ENCODE results near the gene ABHD12B.
A peak's percentile ranks its signal among the peaks of the same experiment; 100 is the strongest.
"Not testable (repeated sequence)": the region's sequence is repeated elsewhere in the genome, so short reads cannot be mapped to it uniquely, and the experiment has no call there.

ABHD12B gene

DNA sequence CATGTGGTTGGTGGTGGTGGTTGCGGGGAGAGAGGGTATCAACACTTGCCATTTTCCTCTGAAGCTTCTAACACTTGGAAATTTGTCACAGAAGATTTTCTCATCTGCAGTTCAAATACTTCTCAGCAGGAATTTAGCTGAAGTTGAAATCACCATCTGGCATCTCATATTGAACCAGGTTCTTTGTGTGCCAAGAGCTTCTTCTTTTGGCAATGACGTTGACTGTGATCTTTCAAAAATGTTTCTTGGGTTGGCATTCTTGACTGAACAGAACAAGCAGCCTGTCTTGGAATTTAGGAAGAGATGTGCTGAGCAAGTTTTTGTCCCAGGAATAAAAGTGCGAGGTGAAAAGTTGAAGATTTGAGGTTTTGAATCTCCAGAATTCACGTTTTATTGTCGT, 32.2 kb upstream of the ABHD12B start:
- no peak for DNase-seq

DNA sequence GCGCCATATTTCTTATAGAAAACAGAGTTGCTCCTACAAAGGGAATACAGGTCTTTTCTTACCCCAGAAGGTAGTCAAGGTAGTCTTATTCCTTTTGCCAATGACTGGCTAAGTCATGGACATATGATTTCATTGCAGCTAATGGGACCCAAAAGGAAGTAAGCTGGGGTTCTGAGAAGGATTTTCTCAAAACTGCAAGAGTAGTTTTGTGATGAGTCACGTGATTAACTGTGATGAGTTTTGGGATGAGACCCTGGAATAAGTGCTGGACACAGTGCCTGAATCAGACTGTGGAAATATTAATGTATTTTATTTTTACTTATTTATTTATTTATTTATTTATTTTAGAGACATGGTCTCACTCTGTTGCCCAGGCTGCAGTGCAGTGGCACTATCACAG, 27.5 kb upstream of the ABHD12B start:
- no peak for DNase-seq

DNA sequence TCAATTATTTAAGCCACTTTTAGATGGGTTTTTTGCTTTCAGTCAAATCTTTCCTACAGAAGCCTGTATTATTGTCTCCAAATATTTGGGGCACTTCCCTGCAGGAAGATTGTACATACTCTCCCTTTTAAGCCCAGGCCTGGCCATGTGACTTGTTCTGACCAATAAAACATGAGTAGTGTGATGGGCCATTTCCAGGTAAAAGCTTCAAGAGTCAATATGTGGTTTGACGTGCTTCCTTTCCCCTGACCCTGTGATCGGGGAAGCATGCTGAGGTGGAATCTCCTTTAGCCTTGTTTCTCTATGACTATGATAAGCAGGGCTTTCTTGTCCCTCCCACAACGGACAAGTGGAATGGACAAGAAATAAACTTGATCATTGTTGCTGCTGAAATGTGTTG, 26.7 kb upstream of the ABHD12B start:
- DNase-seq: no peak

DNA sequence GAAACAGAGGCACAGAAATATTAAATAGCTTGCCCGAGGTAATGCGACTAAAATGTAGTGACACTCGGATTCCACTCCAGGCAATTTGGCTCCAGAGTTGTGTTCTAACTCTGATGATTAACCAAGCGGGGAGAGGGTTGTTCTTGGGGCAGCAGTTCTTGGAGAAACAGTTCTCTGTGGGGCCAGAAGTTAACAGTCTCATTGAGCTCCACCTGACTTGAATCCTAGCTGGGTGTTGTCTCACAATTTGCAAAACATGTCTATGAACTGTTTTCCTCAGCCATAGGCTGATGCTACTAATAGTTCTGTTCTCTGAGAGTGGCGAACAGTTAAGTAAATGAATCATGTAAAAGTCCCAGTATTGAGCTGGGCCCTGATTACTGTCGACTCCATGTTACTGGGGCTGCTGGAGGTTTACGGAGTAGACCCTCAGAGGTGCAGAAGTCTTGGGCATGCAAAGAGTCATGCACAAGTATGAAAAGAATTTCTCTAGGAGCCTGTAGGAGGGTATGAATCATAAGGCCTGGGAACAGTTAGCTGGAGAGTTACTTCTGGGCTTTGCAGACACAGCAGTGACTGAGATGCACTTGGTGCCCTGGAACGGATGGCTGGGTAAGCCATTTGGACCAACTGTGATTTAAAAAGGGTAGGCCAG, 25.5 kb upstream of the ABHD12B start:
- no peak for DNase-seq

DNA sequence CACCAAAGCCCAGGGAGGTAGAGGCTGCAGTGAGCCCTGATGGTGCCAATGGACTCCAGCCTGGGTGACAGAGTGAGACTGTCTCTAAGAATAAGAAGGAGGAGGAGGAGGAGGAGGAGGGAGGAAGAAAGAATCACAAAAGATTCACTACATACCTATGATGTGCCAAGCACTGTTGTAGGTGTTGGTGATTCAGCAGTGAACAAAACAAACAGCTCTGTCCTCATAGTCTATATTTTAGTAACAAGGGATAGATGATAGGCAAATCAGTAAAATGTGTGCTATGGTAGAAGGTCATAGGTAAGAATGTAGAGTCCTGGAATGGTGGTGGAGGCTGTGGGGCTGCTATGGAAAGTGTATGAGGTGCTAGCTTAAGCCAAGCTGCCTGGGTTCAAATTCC, 18.0 kb upstream of the ABHD12B start:
- DNase-seq: no peak

DNA sequence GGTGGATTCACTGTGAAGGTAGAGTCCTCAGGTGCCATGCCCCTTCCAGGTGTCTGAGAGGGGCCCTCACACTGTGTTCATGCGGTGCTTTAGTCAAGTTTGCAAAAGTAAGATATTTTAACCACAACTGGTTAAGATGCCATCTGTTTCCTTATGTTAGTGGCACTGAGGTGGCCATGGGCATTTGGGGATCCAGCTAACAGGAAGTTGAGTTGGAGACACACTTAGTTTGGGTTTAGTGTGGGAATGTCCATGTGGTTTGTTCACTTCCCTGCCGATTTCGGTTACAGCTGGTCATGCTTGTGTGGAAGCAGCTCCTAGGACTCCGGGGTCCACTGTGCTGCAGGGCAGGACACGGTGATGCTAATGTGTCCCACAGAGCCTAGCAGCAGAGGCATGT, 17.3 kb upstream of the ABHD12B start:
- peak in 1 of 2 experiments; percentile 15 for DNase-seq

DNA sequence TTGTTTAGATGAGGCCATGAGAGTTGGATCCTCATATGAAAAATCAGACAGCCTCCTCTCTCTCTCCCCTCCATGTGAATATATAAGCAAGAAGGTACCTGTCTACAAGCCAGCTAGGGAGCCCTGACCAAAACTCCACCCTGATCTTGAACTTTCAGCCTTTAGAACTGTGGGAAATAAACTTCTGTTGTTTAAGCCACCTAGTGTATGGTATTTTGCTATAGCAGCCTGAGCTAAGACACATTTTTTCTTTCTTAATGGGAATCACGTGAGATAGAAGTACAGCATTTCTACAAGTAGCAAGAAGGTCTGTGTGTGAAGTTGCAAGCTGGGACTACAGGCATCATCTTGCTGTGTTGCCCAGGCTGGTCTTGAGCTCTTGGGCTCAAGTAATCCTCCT, 16.3 kb upstream of the ABHD12B start:
- DNase-seq: no peak

DNA sequence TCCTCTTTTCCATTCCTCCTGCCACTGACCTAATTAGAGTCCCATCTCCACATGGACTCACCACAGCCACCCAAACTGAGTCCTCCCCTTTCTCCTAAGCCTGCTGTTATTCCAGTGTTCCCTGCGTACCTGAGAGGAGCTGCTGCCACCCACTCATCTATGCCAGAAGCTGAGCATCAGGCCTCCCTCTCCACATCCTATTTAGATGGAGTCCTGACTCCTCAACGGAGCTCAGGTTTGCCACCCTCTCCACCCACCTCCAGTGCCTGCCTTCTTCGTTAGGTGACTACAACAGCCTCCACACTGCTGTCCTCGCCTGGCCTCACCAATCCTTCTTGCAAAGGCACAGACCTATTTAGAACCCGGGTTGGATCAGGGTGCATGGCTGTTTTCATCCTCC, 15.2 kb upstream of the ABHD12B start:
- no peak for DNase-seq

DNA sequence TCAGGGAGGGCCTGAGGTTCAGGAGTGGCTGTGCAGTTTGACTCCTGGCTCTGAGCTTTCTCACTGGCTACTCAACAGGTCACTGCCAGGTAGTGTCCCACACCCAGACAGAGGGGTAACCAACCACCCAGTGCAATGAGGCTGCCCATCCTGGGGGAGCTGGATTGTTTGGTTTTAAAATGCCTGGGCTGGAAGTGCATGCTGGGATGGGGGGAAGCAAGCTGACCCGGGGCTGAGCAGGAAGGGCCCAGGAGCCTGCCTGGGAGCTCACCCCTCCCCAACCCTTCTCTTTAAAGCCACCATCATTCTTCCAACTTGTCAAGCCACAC, 12.6 kb upstream of the ABHD12B start:
- DNase-seq: no peak

DNA sequence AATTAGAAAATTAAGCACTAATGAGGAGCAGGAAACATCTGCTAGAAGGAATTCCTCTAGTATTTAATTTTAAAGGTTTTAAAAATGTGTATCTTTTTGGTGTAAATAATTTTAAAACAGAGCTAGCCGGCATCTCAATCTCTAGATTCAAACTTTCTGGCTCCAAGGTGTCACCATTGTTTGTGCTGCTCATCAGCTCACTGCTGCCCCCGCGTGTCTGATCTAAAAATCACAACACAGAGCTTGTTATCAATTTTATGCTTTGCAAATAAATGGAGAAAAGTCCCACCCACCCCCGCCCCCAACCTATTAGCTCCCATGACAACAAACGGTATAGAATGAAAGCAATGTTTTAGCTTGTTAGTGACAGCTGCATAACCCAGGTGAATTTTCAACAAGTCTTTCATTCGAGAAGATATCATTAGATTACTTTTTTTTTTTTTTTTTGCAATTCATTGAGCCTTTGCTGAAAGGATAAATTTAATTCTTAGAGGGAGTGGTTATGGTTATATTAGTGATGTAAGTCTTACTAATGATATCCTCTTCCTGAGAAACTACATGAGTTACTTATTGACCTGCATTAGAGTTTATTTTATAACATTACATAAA, 11.3 kb upstream of the ABHD12B start:
- peak; percentile 57 to 70 for DNase-seq

DNA sequence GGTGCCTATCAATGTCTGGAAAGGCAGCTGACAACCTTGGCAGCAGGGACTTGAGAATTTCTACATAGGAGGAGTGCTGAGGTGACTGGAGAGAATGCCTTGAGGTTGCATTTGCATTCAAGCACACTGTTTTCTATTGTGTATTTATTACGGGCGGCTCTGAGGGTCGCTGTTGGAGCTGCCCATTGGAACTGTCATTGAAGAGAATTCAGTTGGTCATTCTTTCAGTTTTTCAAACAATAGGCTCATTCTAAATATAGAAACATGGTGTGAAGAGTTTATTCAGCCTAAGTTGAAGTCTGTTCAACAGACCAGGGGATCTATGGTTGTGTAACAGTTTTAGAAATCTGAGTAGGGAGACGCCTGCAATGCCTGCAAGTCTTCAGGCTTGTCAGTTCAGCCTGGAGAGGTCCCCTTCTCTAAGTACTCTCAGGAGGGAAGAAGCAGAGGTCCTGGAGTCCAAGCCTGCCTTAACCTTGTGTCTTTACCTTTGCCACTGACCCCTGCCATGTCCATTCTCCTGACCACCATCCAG, 9.8 kb upstream of the ABHD12B start:
- no peak for DNase-seq

DNA sequence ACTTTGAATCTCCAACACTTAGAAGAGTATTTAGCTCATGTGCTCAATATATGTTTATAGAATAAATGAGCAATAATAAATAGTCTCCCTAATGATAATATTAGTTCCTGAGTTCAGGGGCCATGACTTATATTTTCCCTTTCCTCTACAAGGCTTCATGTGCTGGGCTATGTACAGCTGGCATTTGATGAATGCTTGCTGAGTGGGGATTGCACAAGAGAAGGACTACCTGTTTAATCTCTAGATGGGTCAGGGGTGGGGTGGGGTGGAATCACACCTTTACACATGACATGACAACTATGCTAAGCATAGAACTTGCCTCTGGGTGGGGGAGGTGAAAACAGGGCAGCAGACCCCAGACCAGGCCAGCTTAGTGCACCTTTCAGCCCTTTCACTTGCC, 7.6 kb upstream of the ABHD12B start:
- no peak for DNase-seq

DNA sequence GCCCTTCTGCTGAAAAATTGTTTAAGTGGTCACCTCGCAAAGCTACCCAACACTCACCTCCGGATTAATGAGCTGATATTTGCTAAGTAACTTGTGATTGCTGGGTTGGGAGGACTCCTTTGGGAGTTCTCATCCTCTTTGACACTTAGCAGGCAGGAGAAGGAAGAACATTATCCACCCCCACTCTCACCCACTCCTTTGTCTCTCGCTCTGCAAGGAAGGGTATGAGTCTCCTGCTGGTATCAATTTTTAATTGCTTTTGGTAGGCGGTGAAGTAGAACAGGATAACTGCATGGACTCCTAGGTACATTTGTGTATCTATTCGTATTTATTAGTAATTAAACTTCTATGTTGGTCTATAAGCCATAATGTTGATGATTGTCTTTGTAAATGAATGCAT, 6.9 kb upstream of the ABHD12B start:
- DNase-seq: no peak

DNA sequence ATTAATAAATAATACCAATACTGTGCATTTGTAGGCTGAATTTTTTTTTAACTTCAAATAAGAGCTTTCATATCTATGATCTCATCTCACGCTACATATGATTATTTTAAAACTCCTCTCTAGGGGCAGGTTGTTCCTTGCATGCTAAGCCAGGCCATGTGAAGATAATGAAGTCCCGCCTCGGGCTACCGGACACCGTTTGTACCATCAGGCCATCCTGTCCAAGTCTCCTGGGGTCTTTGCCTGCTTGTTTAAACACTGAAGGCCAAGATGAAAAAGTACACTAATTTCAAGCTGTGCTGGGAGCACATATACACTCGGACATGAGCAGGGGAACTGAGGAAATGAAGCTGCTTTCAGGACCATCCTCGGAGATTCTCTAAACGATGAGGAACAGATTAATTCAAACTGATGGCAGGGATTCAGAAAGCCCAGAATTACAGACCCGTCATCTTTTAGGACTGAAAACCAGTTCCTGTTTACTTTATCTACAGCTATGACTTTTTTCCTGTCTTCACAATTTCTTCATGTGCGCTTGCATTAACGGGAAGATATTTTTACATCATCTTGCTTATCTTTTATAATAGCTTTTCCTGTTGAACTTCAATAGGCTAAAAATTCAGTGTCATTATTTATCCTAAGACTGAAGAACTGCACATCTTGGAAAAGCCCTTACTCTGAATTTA, 6.3 kb upstream of the ABHD12B start:
- DNase-seq: no peak

DNA sequence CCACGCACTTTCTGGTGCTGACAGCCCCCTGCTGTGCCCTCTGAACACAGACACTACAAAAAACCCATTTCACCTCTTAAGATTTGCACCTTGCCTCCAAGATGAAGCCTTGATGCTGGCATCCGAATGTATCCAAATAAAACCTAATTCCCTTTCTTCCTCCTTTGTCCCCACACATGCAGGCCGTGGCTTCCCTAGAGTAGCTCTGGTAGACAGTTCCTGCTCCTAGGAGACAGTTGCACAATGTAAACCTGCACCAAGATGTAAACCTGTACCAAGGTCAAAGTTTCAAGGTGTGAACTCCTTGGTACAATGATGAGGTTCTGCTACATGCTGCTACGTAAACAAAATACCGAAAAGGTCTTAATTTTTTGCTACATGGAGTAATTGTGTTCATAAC, 625 bp upstream of the ABHD12B start:
- DNase-seq: no peak

DNA sequence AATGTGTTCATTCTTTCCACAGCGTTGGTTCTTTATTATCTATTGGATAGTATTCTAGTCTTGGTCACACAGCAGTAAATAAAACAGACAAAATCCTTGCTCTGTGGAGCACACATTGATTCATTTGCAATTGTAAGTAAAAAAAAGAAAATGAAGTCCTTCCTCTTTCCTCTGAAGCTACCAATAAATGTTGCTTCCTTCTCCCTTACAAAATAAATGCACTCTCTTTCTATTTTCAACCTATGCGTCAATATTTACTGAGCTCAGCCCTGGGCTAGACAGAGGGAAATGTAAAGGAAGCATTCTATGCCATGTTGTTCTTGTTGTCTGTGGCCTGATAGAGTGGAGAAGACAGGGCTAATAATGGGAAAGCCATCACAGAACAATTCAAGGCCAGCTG, 2.9 kb downstream of the ABHD12B start:
- no peak for DNase-seq

DNA sequence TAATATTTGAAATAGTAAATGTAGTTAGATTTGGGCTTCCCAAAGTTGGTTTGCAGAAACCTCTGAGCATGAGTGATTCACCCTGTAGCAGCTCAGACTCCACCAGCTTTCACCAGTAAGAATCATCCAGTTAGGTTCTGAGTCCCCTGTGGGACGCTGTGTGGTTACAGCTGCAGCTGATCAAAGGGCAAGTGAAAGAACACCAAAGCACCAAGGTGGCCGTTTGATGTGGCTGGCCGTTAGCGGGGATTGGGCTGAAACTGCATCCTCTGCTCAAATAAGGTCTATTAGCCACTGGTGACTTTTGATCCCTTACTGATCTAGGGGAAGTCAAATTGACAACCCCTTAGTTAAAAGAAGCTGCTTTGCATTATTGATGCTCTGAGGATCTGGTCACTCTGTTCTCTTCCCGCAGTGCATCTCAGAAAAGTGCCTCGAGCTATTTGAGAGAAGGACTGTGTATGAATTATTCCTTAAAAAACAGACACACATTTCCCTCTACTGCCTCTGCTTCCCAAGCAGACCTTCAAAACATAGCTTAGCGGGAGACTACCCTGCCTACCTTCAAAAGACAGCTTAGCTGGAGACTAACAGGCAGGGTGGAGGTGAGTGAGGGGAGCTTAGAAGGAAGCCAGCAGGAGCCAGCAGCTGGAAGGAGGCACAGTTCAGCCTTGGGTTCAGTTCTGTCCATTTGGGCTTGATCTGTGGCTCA, 3.7 kb downstream of the ABHD12B start:
- no peak for DNase-seq

DNA sequence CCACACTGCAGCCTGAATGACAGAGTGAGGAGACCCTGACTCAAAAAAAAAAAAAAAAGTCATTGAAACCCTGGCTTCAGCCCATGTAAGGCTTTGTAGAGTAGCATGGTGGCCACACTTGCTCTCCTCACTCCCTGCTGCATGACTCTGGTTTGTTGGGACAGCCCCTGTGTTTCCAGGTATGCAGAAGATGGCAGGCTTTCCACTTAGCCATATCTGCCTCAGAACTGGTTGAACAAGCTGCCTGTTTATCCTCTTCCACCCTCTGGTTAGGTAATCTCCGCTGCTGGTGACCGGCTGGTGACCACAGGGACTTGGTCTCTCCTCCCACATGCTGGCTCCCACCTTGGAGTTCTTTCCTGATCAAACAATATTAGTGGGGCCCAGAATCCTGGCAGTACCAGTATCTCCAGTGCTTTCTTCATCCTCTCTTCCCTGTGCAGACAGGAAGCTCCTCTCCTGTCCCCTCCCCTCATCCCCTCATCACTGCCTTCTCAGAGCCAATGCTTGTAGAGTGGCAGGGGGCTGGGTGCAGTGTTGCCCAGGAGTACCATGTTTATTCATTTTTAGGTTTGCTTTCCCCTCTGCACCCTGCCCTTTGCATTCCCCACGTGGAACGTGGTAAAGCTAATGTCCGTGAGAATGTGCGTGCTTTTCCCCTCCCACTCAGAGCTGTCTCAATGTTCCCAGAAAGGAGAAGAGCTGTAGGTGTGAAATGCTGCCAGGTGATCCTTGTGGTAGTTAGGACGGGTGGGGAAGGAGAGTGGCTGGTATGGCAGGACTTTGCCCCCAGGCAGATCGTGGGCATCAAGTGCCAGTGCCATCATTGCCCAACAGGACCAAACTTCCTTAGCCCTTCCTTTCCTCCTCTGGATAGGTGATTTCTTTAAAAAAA, 11.3 kb downstream of the ABHD12B start:
- no peak for DNase-seq

DNA sequence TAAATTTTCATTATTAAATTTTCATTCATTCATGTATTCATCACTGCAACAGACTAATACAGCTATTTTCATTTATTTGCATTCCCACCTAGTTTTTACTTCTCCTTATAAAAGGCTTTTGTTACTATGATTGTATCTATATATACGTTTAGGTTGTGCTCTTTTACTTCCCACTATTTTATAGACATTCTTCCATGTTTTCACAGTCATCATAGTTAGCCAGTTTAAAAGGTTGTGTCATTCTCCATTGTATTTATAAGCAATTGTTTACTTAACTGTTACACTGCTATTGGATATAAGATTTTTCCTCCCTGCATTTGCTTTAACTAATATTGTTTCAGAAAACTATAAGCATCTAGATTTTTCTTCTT, 12.0 kb downstream of the ABHD12B start:
- DNase-seq: no peak

DNA sequence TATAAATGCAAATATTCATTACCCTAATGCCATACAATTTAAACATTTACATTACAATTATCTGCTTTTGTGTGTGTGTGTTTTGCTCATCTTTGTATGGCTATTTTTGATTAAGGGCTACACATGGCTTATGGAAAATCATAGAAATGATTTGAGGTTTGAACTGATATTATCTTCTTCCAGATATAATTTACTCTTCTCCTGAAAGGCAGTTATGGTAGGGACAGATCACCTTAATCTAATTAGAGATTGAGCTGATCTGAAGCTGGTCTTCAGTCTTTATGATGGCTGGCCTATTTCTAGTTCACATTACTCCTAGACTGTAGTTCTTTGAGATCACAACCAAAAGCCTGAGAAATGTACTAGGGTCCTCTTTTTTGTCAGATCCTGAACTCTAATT, 15.6 kb downstream of the ABHD12B start:
- no peak for DNase-seq

DNA sequence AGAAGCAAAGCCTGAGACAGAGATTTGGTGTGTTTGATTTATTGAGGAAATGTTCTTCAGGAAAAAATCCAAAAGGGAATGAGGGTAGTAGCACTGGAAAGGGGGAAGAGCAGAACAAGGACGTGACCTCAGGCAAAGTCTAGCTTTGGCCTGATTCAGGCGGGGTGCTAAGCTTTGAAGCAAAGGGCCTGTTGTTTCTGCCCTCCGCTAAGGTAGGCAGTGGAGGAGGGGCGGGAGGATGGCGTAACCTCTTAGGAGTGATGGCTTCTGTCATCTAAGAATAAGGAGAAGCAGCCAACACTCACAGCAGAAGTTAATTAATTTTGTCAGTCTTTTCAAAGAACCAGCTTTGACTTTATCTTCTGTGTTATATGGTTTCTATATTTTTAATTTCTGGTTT, 20.4 kb downstream of the ABHD12B start:
- no peak for DNase-seq

DNA sequence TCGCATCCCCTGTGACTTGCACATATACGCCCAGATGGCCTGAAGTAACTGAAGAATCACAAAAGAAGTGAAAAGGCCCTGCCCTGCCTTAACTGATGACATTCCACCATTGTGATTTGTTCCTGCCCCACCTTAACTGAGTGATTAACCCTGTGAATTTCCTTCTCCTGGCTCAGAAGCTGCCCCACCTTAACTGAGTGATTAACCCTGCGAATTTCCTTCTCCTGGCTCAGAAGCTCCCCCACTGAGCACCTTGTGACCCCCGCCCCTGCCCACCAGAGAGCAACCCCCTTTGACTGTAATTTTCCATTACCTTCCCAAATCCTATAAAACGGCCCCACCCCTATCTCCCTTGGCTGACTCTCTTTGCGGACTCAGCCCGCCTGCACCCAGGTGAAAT, 24.6 kb downstream of the ABHD12B start:
- DNase-seq: not testable (repeated sequence)

DNA sequence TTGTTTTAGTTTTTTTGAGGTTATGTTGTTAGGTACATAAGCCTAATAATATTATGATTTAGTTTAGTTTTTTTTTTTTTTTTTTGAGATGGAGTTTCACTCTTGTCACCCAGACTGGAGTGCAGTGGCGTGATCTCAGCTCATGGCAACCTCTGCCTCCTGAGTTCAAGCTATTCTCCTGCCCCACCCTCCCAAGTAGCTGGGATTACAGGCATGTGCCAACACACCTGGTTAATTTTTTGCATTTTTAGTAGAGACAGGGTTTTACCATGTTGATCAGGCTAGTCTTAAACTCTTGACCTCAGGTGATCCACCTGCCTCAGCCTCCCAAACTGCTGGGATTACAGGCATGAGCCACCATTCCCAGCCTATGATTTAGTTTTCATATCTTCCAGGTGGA, 25.2 kb downstream of the ABHD12B start:
- DNase-seq: not testable (repeated sequence)

Data from AML-193 (cell line).